ENCODE data around the gene RRAGC. TPM values are rescaled to one million over a fixed set of nuclear protein-coding genes. Genes with fewer than 3 reads are reported as not detected.
"Not testable (repeated sequence)": the region's sequence is repeated elsewhere in the genome, so short reads cannot be mapped to it uniquely, and the experiment has no call there.

RRAGC gene
- total and polyA plus RNA-seq, 12 donors: 7.5 to 28.8 (median 16.0) TPM

GRCh38 chr1:38812981-38813380 is 46.6 kb downstream of the RRAGC start:
- 52 to 61% (median 56%) methylated on average over 5 of the region's 5 CpGs for WGBS, 4 donors
- peaks cover 0 to 3% of the 10 kb centered on the region in 2 donors for H3K4me1 ChIP-seq (replicated peaks in 1 of 2)
- TF ChIP-seq CTCF (IDR thresholded peaks at IDR 0.05) (no peak), POLR2A (IDR thresholded peaks at IDR 0.05) (no peak)
- no peaks in the 10 kb centered on the region for H3K36me3 ChIP-seq (replicated peaks in 1 of 2)
- no peaks in the 10 kb centered on the region for H3K9me3 ChIP-seq (replicated peaks in 1 of 3)
- intact Hi-C loops (cut with DNase I): no loop called here
- no peak for DNase-seq
- peaks cover 51% of the 10 kb centered on the region for H3K27me3 ChIP-seq
- no peak overlapping the region for H3K27ac ChIP-seq
- H3K4me3 ChIP-seq: no peak overlapping the region

- DNase-seq; H3K9me3 ChIP-seq (replicated peaks in 1 of 3); H3K27ac ChIP-seq; H3K4me1 ChIP-seq (replicated peaks in 1 of 2); H3K36me3 ChIP-seq (replicated peaks in 1 of 2); H3K4me3 ChIP-seq; intact Hi-C loops (cut with DNase I): not testable (repeated sequence)
- WGBS, 4 donors: 60 to 84% (median 75%) methylated on average over 3 to 4 of the region's 4 CpGs
- peaks cover 40% of the 10 kb centered on the region for H3K27me3 ChIP-seq
These were observed 48.1 kb downstream of the RRAGC start for GRCh38 chr1:38811466-38811865.

DNA sequence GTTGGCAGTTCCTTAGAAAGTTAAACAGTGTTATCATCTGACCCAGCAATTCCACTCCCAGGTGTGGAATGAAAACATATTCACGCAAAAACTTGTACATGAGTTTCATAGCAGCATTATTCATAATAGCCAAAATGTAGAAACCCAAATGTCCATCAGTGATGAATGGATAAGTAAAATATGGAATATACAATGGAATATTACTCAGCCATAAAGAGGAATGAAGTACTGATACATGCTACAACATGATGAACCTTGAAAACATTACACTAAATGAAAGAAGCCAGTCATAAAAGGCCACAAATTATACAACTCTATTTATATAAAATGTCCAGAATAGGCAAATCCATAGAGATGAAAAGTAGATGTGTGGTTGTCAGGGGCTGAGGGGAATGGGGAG is 53.5 kb downstream of the RRAGC start:
- Histone ChIP-seq H3K9me3 (replicated peaks in 1 of 3) (no peaks in the 10 kb centered on the region), H3K4me1 (replicated peaks in 1 of 2) (no peaks in the 10 kb centered on the region), H3K27ac (no peak overlapping the region), H3K4me3 (no peak overlapping the region), H3K36me3 (replicated peaks in 1 of 2) (no peaks in the 10 kb centered on the region), H3K27me3 (peaks cover 54% of the 10 kb centered on the region)
- 79 to 98% (median 91%) methylated on average over 1 of the region's 1 CpG for WGBS, 4 donors
- TF ChIP-seq POLR2A (IDR thresholded peaks at IDR 0.05) (no peak), CTCF (IDR thresholded peaks at IDR 0.05) (no peak)
- DNase-seq: no peak
- intact Hi-C loops (cut with DNase I): no loop called here

DNA sequence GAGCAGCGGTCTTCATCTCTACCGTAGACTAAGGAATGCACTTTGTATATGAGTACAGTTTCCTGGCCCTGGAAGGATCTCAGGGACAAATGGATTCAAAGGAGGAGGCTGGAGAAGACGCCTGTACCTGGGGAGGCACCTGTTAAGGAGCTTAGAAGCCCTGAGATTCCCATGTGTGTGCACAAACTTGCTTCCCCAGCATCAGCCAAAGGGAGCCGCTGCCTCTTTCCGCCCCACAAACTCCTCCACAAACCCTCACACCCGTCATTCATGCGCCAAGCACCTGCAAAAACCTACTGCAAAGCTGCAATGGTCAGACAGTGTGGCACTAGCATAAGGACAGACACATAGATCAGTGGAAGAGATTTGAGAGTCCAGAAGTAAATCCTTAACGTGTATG is 54.5 kb downstream of the RRAGC start:
- Histone ChIP-seq H3K36me3 (replicated peaks in 1 of 2) (no peaks in the 10 kb centered on the region), H3K27ac (no peak overlapping the region), H3K27me3 (peaks cover 48% of the 10 kb centered on the region), H3K9me3 (replicated peaks in 1 of 3) (no peaks in the 10 kb centered on the region), H3K4me1 (replicated peaks in 1 of 2) (no peaks in the 10 kb centered on the region), H3K4me3 (no peak overlapping the region)
- 46 to 62% (median 60%) methylated on average over 7 to 8 of the region's 8 CpGs for WGBS, 4 donors
- DNase-seq: no peak
- intact Hi-C loops (cut with DNase I): no loop called here
- TF ChIP-seq POLR2A (IDR thresholded peaks at IDR 0.05) (no peak), CTCF (IDR thresholded peaks at IDR 0.05) (no peak)

DNA sequence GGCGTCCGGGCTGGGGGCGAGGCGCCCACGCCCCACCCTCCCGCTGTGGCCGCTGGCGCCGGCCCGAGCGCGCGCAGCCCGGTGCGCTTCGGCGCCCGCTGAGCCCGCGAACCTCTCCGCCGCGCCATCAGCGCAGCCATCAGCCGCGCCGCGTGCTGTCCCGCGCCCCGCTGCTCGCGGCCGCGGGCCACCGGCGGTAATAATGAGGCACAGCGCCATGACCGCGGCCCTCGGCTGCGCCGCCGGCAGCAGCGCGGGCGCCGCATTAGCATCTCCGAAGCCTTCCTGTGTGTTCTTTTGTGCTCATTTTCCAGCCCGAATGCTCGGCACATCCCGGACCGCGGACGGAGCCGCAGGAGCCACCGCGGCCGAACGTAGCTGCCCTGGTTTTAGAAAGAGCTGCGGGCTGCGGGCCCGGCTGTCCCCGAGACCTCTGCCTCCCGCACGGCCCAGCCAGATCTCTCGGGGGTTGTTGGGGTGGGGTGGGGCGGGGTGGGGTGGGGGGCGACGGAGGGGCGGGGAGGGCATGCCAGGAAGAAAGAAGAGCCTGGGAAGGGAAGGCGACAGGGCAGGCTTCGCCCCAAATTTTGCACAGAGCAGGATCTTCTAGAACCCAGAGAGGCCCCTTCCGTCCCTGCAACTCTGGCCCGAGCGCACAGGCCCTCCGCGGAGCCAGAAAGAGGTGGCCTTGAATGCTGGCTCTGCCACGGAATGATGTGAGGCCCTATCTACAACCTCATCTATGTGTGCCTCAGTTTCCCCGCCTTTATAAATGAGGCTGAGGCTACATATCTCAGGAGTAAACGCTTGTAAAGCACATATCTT is 55.3 kb downstream of the RRAGC start:
- Histone ChIP-seq H3K9me3 (replicated peaks in 1 of 3) (no peaks in the 10 kb centered on the region), H3K36me3 (replicated peaks in 1 of 2) (no peaks in the 10 kb centered on the region), H3K4me1 (replicated peaks in 1 of 2) (no peaks in the 10 kb centered on the region), H3K4me3 (peak overlapping the region in 1 of 4 donors; percentile 39), H3K27me3 (peaks cover 48% of the 10 kb centered on the region), H3K27ac (no peak overlapping the region)
- WGBS, 4 donors: 0 to 11% (median 3%) methylated on average over 23 to 81 of the region's 81 CpGs
- DNase-seq: no peak
- intact Hi-C loops (cut with DNase I): no loop called here
- TF ChIP-seq CTCF (IDR thresholded peaks at IDR 0.05) (no peak), POLR2A (IDR thresholded peaks at IDR 0.05) (no peak)

Data from adrenal gland (tissue), 12 donors.